GM06990 (cell line): ENCODE measurements around the gene HS1BP3.

Experiments
- DNase-seq: peaks from one replicate; pipeline ENCODE4 v3.0.0-alpha.2; 2011; ENCODE audit not compliant: insufficient read length; ENCODE audit errors: extremely low read depth
- H3K27me3 ChIP-seq: replicated peaks from 2 replicates; pipeline ENCODE4 v1.6.0; 2011; ENCODE audit warnings: low read length; ENCODE audit not compliant: control insufficient read depth, insufficient read depth
- H3K36me3 ChIP-seq: 2 replicates; pipeline ENCODE4 v1.5.1; 2011; ENCODE audit warnings: low read length; ENCODE audit not compliant: control insufficient read depth, insufficient read depth
- H3K4me3 ChIP-seq: replicated peaks from 2 replicates; pipeline ENCODE4 v1.5.1; 2011; ENCODE audit warnings: low read depth, mild to moderate bottlenecking, control low read depth, low read length
- TF ChIP-seq, protein P1 (sequence below): IDR thresholded peaks from 2 replicates; pipeline ENCODE4 v1.5.1; 2011; ENCODE audit warnings: low read length, control low read depth, mild to moderate bottlenecking, inconsistent platforms; ENCODE audit not compliant: insufficient read depth, poor library complexity, severe bottlenecking

Gene HS1BP3

DNA sequence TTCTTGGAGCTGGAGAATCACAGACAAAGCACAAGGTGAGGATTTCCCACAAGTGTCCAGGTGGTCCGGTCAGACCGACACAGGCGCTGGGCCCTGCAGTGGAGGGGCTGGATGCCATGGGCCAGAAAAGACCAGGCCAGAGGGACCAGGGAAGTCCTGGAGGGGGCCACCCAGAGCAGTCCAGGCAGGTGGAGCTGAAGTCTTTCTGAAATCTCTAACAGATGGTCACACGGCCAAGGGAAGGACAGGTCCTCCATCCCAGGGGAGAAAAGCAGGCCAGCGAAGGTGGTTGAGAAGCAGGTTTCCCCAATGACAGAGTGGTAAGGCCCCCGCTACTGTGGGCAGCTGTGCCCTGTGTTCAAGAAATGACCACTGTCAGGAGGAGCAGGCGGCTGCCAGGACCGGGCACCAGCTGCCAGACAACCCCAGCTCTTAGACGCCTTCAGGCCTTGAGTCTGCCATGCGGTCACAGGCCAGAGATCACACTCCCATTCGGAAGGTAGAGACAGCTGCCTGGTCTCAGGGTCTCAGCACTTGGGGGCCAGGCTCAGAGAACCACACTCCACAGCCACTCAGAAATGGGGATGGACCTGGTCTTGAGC lies 25.9 kb downstream of the HS1BP3 start:
- Histone ChIP-seq H3K27me3 (no peaks in the 10 kb centered on the region), H3K4me3 (no peak overlapping the region), H3K36me3 (peaks cover 3% of the 10 kb centered on the region)
- no peak for DNase-seq
- TF ChIP-seq, protein P1, sequence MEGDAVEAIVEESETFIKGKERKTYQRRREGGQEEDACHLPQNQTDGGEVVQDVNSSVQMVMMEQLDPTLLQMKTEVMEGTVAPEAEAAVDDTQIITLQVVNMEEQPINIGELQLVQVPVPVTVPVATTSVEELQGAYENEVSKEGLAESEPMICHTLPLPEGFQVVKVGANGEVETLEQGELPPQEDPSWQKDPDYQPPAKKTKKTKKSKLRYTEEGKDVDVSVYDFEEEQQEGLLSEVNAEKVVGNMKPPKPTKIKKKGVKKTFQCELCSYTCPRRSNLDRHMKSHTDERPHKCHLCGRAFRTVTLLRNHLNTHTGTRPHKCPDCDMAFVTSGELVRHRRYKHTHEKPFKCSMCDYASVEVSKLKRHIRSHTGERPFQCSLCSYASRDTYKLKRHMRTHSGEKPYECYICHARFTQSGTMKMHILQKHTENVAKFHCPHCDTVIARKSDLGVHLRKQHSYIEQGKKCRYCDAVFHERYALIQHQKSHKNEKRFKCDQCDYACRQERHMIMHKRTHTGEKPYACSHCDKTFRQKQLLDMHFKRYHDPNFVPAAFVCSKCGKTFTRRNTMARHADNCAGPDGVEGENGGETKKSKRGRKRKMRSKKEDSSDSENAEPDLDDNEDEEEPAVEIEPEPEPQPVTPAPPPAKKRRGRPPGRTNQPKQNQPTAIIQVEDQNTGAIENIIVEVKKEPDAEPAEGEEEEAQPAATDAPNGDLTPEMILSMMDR: no peak

DNA sequence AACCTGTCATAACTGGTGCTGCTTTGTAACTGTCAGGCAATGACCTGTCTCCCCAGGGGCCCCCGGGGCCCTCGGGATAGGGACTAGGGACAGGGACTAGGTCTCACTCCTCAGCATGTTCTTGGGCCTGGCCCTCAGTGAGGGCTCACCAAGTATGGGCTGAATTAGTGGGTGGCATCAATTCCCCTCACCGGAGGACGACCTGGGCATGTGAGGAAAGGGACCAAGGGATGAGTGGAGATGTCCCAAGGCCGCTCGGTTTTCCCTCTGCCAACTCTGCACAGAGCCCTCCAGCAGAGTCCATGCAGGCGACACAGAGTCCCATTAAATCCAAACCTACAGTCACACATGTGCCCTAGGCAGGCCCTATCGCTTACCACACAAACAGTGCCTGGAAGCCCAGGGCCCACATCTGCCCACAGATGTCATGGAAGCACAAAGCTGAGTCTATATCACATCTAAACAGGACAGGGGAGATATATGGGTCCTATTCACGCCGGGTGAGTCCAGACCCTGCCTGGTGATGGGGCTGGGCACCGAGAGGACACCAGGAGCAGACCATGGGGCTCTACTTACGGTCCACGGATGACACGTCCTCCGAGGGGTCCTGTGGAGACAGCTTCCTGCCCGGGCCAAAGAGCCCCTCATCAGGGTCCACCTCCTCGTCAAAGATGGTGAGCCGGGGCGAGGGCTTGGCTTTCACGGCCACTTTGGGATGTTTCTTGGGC lies 26.6 kb downstream of the HS1BP3 start:
- TF ChIP-seq, protein P1: no peak
- DNase-seq: no peak
- Histone ChIP-seq H3K27me3 (no peaks in the 10 kb centered on the region), H3K36me3 (peaks cover 3% of the 10 kb centered on the region), H3K4me3 (no peak overlapping the region)

DNA sequence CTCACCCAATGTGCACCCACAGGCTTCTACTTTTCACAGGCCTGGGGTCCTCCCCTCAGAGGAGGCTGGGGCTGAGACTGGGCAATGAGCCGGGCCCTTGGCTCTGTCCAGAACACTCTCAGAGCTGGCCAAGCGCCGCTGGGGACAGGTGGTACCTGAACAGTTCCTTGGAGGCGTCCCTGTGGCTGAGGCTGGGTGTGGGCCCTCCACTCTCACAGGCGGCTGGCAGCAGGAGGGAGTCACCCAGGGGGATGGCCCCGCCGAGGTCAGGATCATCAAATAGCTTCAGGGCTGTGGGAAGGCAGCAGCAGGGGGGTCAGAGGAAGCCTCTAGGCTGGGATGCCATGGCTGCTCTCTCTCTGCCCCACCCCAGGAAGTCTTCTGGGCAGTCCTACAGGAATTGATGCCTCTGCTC lies 27.1 kb downstream of the HS1BP3 start:
- H3K36me3 ChIP-seq: peaks cover 3% of the 10 kb centered on the region
- DNase-seq: no peak
- H3K4me3 ChIP-seq: no peak overlapping the region
- TF ChIP-seq, protein P1: no peak
- no peaks in the 10 kb centered on the region for H3K27me3 ChIP-seq

DNA sequence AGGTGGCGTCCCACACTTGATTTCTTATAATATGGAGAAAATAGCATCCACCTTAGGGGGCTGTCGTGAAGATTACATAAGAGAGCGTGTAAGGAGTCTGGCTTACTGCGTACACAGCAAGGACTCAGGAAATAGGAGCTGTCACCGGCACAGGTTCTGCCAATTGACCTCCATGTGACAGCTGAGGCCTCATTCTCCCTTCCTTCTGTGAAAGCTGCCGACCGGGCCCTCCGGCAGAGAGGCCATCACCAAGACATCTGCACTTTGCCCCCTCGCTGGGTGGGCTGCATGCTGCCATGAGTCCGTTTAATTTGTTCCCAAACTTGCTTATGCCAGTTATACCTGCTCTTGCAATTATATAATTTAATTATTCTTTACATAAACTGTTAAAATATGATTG lies 27.7 kb downstream of the HS1BP3 start:
- H3K4me3 ChIP-seq: no peak overlapping the region

DNA sequence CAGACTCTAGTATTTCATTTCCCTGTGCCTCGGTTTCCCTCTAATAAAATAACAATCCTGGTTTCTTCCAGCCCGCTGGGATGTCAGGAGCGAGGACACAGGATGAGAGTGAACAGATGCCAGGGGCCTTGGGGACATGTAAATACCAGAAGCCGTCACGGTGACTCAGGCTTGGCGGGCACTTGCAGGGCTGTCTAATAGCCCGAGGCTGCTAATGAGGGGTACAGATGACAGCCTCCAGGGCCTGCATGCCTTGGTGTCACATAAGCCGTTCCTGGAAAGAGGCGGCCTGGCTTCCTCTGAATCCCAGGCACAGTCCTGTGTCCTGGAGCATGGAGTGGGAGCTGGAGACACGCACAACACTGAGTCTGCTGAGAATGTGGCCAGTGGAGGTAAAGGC lies 28.2 kb downstream of the HS1BP3 start:
- H3K27me3 ChIP-seq: no peaks in the 10 kb centered on the region
- no peak overlapping the region for H3K4me3 ChIP-seq
- DNase-seq: no peak
- TF ChIP-seq, protein P1: no peak
- peaks cover 3% of the 10 kb centered on the region for H3K36me3 ChIP-seq

More for the DNA sequence above, 27.7 kb downstream of the HS1BP3 start:
- Histone ChIP-seq H3K36me3 (peaks cover 3% of the 10 kb centered on the region), H3K27me3 (no peaks in the 10 kb centered on the region)
- TF ChIP-seq, protein P1: no peak
- no peak for DNase-seq

DNA sequence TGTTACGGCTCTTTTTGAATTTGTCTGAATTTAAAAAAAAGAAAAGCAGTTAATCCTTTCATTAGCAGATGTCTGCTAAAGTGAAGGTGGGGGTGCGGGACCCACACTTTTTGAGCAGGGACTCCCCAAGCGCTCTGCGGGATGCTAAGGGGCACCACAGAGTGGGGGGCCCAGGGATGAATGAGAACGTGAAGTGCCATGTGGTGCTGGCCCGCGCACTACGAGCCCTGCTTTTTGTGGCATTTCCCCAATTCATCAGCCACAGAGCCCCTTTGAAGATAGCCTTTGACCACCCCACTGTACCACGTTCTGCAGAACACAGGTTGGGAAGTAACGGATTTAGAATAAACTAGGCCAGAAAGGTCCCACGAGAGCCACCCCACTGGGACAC lies 28.6 kb downstream of the HS1BP3 start:
- TF ChIP-seq, protein P1: no peak
- Histone ChIP-seq H3K4me3 (no peak overlapping the region), H3K27me3 (no peaks in the 10 kb centered on the region), H3K36me3 (peaks cover 3% of the 10 kb centered on the region)
- DNase-seq: no peak
